ENCODE results near the gene PRPF31. TPM values are rescaled to one million over a fixed set of nuclear protein-coding genes. Genes with fewer than 3 reads are reported as not detected.
A peak's percentile ranks its signal among the peaks of the same experiment; 100 is the strongest.

Gene PRPF31
- total RNA-seq, 2 experiments from 2014 or later, result 47.8 to 53.0 TPM

- H3K4me2 ChIP-seq (ENCODE audit: low read length), result peak within 1 kb of the TSS; percentile 85
- no peaks in the 10 kb centered on the region for H3K9me2 ChIP-seq (ENCODE audit: insufficient read depth, low read length)
- BruUV-seq (replicated peaks), result no TSS peak
- H3K4me1 ChIP-seq (ENCODE audit: insufficient read depth, low read length, poor library complexity, severe bottlenecking), result peaks cover 11% of the 10 kb centered on the region
- H3K36me3 ChIP-seq (ENCODE audit: insufficient read depth, low read length), result peaks cover 26% of the 10 kb centered on the region
- H3K27ac ChIP-seq (ENCODE audit: low read depth, low read length, poor library complexity, severe bottlenecking), result peak within 1 kb of the TSS; percentile 24
- ChIA-PET CTCF (ENCODE audit: unreplicated experiment) (no interaction called here), POLR2A (interaction anchor here (0.6 to 1.5 kb wide), 2 partner anchors 34 to 288 kb away, joined by 3 read pairs; no protein-coding TSS in a partner anchor)
- H4K20me1 ChIP-seq (ENCODE audit: insufficient read depth, low read length), result no peaks in the 10 kb centered on the region
- intact Hi-C loops (cut with micrococcal nuclease; ENCODE audit: unreplicated experiment), result loop anchor here (1.0 to 2.0 kb wide), 2 partner anchors 35 to 56 kb away; partner anchors contain the start of genes CNOT3 and LENG1
- peaks cover 27% of the 10 kb centered on the region; the same call in 1 of the 2 replicates for H3K79me2 ChIP-seq (ENCODE audit: insufficient read depth, low read depth, low read length)
- no peak for TF ChIP-seq CTCF (conservative IDR thresholded peaks at IDR 0.05; ENCODE audit: low read length)
- TF ChIP-seq EZH2phosphoT487 (IDR thresholded peaks at IDR 0.05; ENCODE audit: borderline replicate concordance, low read depth, low read length), result no peak
- DNase-seq (ENCODE audit: low spot score), result peak; percentile 99
- H3K4me3 ChIP-seq (ENCODE audit: low read depth, low read length, poor library complexity, severe bottlenecking), result peak within 1 kb of the TSS; percentile 94
- peak within 1 kb of the TSS; percentile 57 for H2AFZ ChIP-seq (ENCODE audit: low read length)
- H3K9me3 ChIP-seq (ENCODE audit: low read length), result no peaks in the 10 kb centered on the region
Measured at GRCh38 chr19:54102421-54103169, 13.0 kb upstream of the PRPF31 start, which contains the start of gene NDUFA3. NDUFA3 (plus strand) TSS chr19:54102855; CDS start chr19:54102879, 24 bp downstream.

DNA sequence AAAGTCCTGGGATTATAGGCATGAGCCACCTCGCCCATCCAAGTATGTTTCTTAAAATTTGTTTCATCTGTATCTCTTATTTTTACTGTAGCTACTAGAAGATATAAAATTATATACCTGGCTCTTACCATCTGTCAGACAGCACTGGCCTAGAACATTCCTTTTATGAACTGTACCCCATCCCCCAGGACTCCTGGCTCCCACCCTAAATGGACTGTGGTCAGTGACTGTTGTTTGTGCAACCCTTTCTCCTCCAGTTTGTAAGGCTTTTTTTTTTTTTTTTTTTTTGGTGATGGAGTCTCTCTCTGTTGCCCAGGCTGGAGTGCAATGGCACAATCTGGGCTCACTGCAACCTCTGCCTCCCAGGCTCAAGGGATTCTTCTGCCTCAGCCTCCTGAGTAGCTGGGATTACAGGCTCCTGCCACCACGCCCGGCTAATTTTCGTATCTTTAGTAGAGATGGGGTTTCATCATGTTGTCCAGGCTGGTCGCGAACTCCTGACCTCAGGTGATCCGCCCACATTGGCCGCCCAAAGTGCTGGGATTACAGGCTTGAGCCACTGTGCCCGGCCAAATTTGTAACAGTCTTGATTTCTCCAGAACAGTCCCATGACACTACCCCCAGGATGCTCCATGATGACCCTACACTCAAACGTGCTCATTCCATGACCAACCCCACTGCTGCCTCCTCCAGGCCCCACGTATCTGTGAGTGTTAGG is 10.4 kb upstream of the PRPF31 start:
- intact Hi-C loops (cut with micrococcal nuclease; ENCODE audit: unreplicated experiment), result no loop called here
- no peaks in the 10 kb centered on the region for H3K9me3 ChIP-seq (ENCODE audit: low read length)
- no peak for TF ChIP-seq CTCF (conservative IDR thresholded peaks at IDR 0.05; ENCODE audit: low read length)
- no peak for TF ChIP-seq EZH2phosphoT487 (IDR thresholded peaks at IDR 0.05; ENCODE audit: borderline replicate concordance, low read depth, low read length)
- no peak overlapping the region for H3K27ac ChIP-seq (ENCODE audit: low read depth, low read length, poor library complexity, severe bottlenecking)
- peaks cover 11% of the 10 kb centered on the region for H3K4me1 ChIP-seq (ENCODE audit: insufficient read depth, low read length, poor library complexity, severe bottlenecking)
- peaks cover 51% of the 10 kb centered on the region for H3K36me3 ChIP-seq (ENCODE audit: insufficient read depth, low read length)
- peaks cover 27% of the 10 kb centered on the region; the same call in 1 of the 2 replicates for H3K79me2 ChIP-seq (ENCODE audit: insufficient read depth, low read depth, low read length)
- POLR2A ChIA-PET, result no interaction called here
- no TSS peak for BruUV-seq (replicated peaks)
- no peak overlapping the region for H3K4me3 ChIP-seq (ENCODE audit: low read depth, low read length, poor library complexity, severe bottlenecking)
- no peak overlapping the region for H2AFZ ChIP-seq (ENCODE audit: low read length)
- H4K20me1 ChIP-seq (ENCODE audit: insufficient read depth, low read length), result no peaks in the 10 kb centered on the region
- CTCF ChIA-PET (ENCODE audit: unreplicated experiment), result no interaction called here
- no peak overlapping the region for H3K4me2 ChIP-seq (ENCODE audit: low read length)
- no peaks in the 10 kb centered on the region for H3K9me2 ChIP-seq (ENCODE audit: insufficient read depth, low read length)
- DNase-seq (ENCODE audit: low spot score), result no peak
